Left cardiac atrium (tissue), 2 donors: ENCODE data around the gene PDGFA. TPM values are rescaled to one million over a fixed set of nuclear protein-coding genes. Genes with fewer than 3 reads are reported as not detected.

Experiments used
- total RNA-seq, 2 donors: library from RNA; stranded (reverse); fragmentation: NEBNext Ultra II Directional; extraction: Animal tissue kit (Norgen Biotek cat#: 25700); gene quantifications; one replicate each; pipeline ENCODE4 v1.2.1, GENCODE V29; 2021
- donor health status: DM: no; HTN: yes; CAD: no; lungs with severe emphysema.
- donor health status: DM: yes; HTN: yes; CAD: no.

PDGFA gene
- total RNA-seq, 2 donors from 2014 or later, result 27.5 to 33.9 TPM

Other genes with a start within 250 kb of the PDGFA start
- not detected for gene FOXL3, start 229.7 kb downstream of the PDGFA start, total RNA-seq
- gene DNAAF5, start 206.9 kb upstream of the PDGFA start, total RNA-seq, result 10 to 100 TPM; 14.9 to 15.0 TPM
- gene PRKAR1B, start 207.4 kb upstream of the PDGFA start, total RNA-seq, result 10 to 100 TPM; 15.8 to 19.8 TPM